Testis (tissue), 3 donors: ENCODE results near the gene LCMT2. TPM values are rescaled to one million over a fixed set of nuclear protein-coding genes. Genes with fewer than 3 reads are reported as not detected.

Experiments
- DNase-seq: peaks from one replicate; pipeline ENCODE4 v3.0.0-alpha.2; 2019
- H3K27ac ChIP-seq, 2 donors: fragments of 200-600 bp; sonication (generic); one replicate each; pipeline ENCODE4 v1.5.1; 2019
- H3K27me3 ChIP-seq: fragments of 200-600 bp; sonication (generic); one replicate; pipeline ENCODE4 v1.5.1; 2019
- H3K36me3 ChIP-seq: fragments of 200-600 bp; sonication (generic); one replicate; pipeline ENCODE4 v1.5.1; 2017; ENCODE audit warnings: low read depth; ENCODE audit errors: missing control alignments
- H3K4me1 ChIP-seq: fragments of 200-600 bp; sonication (generic); one replicate; pipeline ENCODE4 v1.5.1; 2019
- H3K4me3 ChIP-seq, 2 donors: fragments of 200-600 bp; sonication (generic); one replicate each; pipeline ENCODE4 v1.5.1; 2017 to 2019
- H3K9me3 ChIP-seq: fragments of 200-600 bp; sonication (generic); one replicate; pipeline ENCODE4 v1.5.1; 2017
- POLR2A ChIP-seq: fragments of 450-650 bp; IDR thresholded peaks from one replicate; pipeline ENCODE4 v1.6.1; 2017; ENCODE audit warnings: antibody characterized with exemption, mild to moderate bottlenecking, moderate library complexity
- WGBS, 2 donors: methylation state at CpG; one replicate each; pipeline ENCODE4 v1.1.5; 2018; 5-methylcytosine and 5-hydroxymethylcytosine counted together
- intact Hi-C: fragments of 100-400 bp; cut with DNase I; formaldehyde crosslinking; loops from one replicate; pipeline ENCODE4 v1.15.1; 2023; ENCODE audit warnings: low total_unique reads
- polyA plus RNA-seq: library from polyadenylated mRNA; stranded (reverse); fragments of 350-450 nt; fragmentation: Illumina TruSeq; extraction: RNeasy Lipid Tissue Mini Kit (QIAGEN cat#74804); gene quantifications from one replicate; pipeline ENCODE4 v1.2.3, GENCODE V29; 2014; ENCODE audit warnings: low read depth, low replicate concordance; ENCODE audit not compliant: insufficient read depth
- total RNA-seq, 2 donors: library from RNA; depleted of rRNA; stranded (reverse); fragments of >200 nt; gene quantifications; one replicate each; pipeline ENCODE4 v1.2.3, GENCODE V29; 2016
- TF ChIP-seq, protein P1 (sequence below), 3 experiments: fragments of 450-650 bp in 2 of 3; fragments of 200-600 bp in 1 of 3; sonication (generic) in 1 of 3; IDR thresholded peaks; one replicate each; pipeline ENCODE4 v1.5.1; 2016 to 2019; ENCODE audit warnings: antibody characterized with exemption in 3 of 3, mild to moderate bottlenecking in 2 of 3, moderate library complexity in 1 of 3

LCMT2 gene
- total and polyA plus RNA-seq, 3 donors from 2014 or later: 5.2 to 9.1 (median 6.4) TPM

DNA sequence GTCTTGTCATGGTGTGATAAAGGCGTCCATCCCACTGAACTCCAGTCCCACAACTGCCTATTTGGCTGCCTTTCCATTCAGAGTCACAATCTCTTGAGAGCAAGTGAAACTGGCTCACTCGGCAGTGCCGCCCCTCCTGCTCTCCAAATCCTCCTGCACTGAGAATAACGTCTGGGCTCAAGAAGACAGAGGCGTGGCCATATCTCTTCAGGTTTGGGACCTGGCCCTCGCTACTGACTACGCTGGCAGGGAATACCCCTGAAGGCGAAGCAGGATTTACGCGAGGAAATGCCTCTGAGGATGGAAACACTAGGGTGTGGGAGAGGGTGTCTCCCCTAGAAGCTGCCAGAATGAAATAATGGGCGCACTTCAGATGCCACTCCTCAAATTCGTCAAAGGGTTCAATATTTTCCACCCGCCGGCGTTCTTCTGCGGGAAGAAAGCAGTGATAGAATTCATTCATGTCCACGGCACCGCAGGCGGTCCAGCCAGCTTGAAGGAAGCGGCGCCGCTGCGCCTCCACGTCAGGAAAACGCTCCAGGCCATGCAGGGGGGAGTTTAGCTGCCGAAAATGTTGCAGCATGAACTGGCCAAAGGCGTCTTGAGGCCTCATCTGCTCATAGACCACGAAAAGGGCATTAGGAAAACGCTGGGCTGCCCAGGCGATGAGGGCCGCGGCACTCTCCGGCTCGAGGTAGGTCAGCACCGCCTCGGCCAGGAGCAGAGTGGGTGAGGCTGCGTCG lies 985 bp downstream of the LCMT2 start:
- DNase-seq: peak; percentile 17
- Histone ChIP-seq H3K27me3 (no peaks in the 10 kb centered on the region), H3K9me3 (no peaks in the 10 kb centered on the region), H3K36me3 (no peaks in the 10 kb centered on the region), H3K4me1 (peaks cover 15% of the 10 kb centered on the region), H3K27ac (peak overlapping the region; percentile 68 to 93), H3K4me3 (peak overlapping the region; percentile 80 to 81)
- 23 to 26% methylated on average over 24 to 38 of the region's 38 CpGs for WGBS, 2 donors
- no peak for TF ChIP-seq POLR2A
- TF ChIP-seq, protein P1, sequence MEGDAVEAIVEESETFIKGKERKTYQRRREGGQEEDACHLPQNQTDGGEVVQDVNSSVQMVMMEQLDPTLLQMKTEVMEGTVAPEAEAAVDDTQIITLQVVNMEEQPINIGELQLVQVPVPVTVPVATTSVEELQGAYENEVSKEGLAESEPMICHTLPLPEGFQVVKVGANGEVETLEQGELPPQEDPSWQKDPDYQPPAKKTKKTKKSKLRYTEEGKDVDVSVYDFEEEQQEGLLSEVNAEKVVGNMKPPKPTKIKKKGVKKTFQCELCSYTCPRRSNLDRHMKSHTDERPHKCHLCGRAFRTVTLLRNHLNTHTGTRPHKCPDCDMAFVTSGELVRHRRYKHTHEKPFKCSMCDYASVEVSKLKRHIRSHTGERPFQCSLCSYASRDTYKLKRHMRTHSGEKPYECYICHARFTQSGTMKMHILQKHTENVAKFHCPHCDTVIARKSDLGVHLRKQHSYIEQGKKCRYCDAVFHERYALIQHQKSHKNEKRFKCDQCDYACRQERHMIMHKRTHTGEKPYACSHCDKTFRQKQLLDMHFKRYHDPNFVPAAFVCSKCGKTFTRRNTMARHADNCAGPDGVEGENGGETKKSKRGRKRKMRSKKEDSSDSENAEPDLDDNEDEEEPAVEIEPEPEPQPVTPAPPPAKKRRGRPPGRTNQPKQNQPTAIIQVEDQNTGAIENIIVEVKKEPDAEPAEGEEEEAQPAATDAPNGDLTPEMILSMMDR (IDR thresholded peaks at IDR 0.05): no peak
- intact Hi-C loops: no loop called here

DNA sequence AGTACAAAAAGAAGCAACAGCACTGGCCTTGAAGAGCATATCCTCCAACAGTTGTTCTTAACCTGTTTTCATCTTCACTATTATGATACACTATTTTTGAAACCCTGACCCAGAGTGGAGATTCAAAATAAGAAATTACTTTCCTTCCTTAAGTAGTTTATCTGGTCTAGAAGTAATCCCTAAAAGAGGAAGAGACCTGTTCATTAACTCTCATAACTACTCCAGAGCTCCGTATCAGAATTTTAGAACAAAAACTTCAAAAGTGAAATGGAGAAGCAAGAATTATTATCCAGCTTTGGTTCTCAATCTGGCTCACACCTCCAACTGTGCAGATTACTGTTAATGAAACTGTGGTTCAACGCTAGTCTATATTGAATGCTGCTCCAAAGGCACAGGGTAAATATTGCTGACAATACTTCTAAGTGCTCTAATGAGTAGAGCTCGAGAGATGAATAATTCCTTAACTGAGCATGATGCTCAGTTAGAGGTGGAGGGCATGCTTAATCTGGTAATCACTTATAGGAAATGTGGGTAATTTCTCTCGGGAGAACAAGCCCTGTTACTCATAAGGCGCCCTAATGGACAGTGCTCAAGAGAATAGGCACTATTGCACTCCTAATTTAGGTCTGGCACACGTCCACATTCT lies 5.2 kb downstream of the LCMT2 start:
- H3K9me3 ChIP-seq: no peaks in the 10 kb centered on the region
- WGBS, 2 donors: 79 to 80% methylated on average over 6 of the region's 6 CpGs
- no peak for TF ChIP-seq POLR2A
- TF ChIP-seq, protein P1 (IDR thresholded peaks at IDR 0.05): no peak
- intact Hi-C loops: no loop called here
- H3K27me3 ChIP-seq: no peaks in the 10 kb centered on the region
- H3K36me3 ChIP-seq: no peaks in the 10 kb centered on the region
- no peak overlapping the region for H3K27ac ChIP-seq
- H3K4me1 ChIP-seq: peaks cover 15% of the 10 kb centered on the region
- DNase-seq: no peak
- H3K4me3 ChIP-seq: no peak overlapping the region

DNA sequence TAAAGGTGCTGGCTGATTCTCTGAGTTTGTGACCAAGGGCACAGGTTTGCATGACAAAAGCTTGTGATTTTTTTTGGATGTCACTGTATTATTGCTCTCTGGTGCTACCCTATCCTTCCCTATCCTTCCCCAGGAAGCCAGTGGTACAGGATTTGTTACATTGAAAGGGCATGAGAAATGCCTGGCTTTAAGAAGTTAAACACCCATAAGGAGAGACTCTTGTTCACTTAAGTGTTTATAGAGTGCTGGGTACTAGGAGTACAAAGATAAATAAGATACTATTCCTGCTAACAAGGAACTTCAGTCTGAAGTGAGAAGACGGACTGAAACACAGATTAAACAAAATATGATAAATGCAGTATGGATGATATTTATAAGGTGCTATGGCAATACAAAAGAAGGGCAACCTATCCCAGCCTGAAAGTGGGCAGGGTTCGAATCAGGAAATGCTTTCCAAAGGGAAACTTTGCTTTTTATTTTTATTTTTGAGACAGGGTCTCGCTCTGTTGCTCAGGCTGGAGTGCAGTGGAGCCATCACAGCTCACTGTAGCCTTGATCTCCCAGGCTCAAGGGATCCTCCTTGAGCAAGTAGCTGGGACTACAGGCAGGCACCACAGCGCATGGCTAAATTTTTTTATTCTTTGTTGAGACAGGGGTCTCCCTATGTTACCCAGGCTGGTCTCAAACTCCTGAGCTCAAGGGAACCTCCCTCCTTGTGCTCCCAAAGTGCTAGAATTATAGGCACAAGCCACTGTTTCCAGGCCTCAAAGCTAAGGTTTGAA lies 11.2 kb downstream of the LCMT2 start:
- TF ChIP-seq, protein P1 (IDR thresholded peaks at IDR 0.05): no peak
- no peak for TF ChIP-seq POLR2A
- Histone ChIP-seq H3K27me3 (no peaks in the 10 kb centered on the region), H3K9me3 (no peaks in the 10 kb centered on the region), H3K36me3 (no peaks in the 10 kb centered on the region), H3K4me1 (peaks cover 3% of the 10 kb centered on the region), H3K27ac (no peak overlapping the region), H3K4me3 (no peak overlapping the region)
- 68 to 89% methylated on average over 4 of the region's 4 CpGs for WGBS, 2 donors
- intact Hi-C loops: no loop called here
- no peak for DNase-seq

DNA sequence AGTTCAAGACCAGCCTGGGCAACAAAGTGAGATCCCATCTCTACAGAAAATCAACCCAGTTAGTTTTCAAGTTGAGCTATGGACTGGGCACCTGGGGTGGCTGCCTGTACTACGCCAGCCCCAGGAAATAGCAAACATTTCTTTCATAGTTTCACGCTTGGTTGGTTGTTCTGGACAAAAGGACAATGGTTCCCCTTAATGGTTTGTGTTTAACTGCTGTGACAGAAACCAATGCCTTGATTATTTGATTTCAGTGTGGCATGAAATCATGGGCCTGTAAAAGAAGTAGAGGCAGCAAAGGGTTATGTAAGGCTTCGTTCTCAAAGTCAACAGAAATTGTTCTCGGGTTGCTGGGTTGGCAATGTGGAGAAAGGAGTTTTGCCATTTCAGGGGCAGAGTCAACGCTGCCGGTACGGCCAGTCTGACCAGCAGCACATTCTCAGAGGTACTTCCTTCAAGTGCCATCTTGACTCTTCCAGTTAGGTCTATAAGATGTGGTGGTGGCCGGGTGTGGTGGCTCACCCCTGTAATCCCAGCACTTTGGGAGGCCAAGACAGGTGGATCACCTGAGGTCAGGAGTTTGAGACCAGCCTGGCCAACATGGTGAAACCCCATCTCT lies 12.7 kb downstream of the LCMT2 start:
- H3K9me3 ChIP-seq: no peaks in the 10 kb centered on the region
- H3K27ac ChIP-seq: no peak overlapping the region
- H3K4me3 ChIP-seq: no peak overlapping the region
- intact Hi-C loops: no loop called here
- WGBS, 2 donors: 92 to 94% methylated on average over 8 of the region's 8 CpGs
- no peak for DNase-seq
- TF ChIP-seq, protein P1 (IDR thresholded peaks at IDR 0.05): no peak
- TF ChIP-seq POLR2A: no peak
- no peaks in the 10 kb centered on the region for H3K27me3 ChIP-seq
- H3K4me1 ChIP-seq: peaks cover 3% of the 10 kb centered on the region
- no peaks in the 10 kb centered on the region for H3K36me3 ChIP-seq
